ENCODE measurements around the gene CCL8. TPM values are rescaled to one million over a fixed set of nuclear protein-coding genes. Genes with fewer than 3 reads are reported as not detected.

Gene CCL8
- polyA plus RNA-seq, 1 of the 3 experiments (the other 2 are of a cell fraction) = not detected

DNA sequence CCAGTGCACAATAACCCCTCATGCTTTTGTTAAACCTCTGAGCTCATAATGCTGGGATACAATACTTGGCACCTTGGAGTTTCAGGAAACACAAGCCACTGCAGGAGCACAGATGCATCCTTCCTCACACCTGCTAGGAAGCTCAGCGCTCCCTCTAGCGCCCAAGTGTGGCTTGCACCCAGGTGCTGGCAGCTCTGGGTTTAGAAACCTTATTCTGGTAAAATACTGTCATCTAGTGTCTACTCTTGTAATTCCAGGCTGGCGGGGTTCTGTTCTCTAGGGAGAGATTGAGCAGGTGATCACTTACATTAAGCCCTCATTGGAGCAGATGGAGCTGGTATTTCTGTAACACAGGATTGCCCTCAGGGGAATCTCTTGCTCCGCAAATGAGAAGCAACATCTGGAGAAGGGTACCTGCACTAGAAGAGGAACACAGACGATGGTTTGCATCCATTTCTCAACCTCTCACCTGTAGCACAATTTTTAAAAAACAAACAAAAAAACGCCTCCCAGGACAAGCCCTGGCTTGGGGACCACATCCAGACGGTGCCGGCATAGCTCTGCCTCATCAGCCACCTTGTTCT lies 42.3 kb downstream of the CCL8 start:
- no peaks in the 10 kb centered on the region for H3F3A ChIP-seq (replicated peaks; ENCODE audit: insufficient read depth)
- TF ChIP-seq, protein P1, sequence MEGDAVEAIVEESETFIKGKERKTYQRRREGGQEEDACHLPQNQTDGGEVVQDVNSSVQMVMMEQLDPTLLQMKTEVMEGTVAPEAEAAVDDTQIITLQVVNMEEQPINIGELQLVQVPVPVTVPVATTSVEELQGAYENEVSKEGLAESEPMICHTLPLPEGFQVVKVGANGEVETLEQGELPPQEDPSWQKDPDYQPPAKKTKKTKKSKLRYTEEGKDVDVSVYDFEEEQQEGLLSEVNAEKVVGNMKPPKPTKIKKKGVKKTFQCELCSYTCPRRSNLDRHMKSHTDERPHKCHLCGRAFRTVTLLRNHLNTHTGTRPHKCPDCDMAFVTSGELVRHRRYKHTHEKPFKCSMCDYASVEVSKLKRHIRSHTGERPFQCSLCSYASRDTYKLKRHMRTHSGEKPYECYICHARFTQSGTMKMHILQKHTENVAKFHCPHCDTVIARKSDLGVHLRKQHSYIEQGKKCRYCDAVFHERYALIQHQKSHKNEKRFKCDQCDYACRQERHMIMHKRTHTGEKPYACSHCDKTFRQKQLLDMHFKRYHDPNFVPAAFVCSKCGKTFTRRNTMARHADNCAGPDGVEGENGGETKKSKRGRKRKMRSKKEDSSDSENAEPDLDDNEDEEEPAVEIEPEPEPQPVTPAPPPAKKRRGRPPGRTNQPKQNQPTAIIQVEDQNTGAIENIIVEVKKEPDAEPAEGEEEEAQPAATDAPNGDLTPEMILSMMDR (IDR thresholded peaks at IDR 0.05) = peak; percentile 100
- TF ChIP-seq SMC3 (IDR thresholded peaks at IDR 0.05; ENCODE audit: low read depth, low read length) = peak; percentile 100
- peak; percentile 100 for TF ChIP-seq RAD21 (IDR thresholded peaks at IDR 0.05; ENCODE audit: low read length)
- TF ChIP-seq RCOR1 (IDR thresholded peaks at IDR 0.05; ENCODE audit: low read length) = 0 out of 2 replicates have a peak, but pooled peaks have one; percentile 7
- no peak for TF ChIP-seq TAF1 (IDR thresholded peaks at IDR 0.05; ENCODE audit: borderline replicate concordance, low read depth, low read length)
- TF ChIP-seq JUND (IDR thresholded peaks at IDR 0.05) = no peak
- H3K9me3 ChIP-seq = no peaks in the 10 kb centered on the region
- no peaks in the 10 kb centered on the region for H3K36me3 ChIP-seq (replicated peaks in 1 of 2; ENCODE audit: control insufficient read depth in 1 of 2, insufficient read depth in 2 of 2, low read length in 1 of 2)
- WGBS (ENCODE audit: low lambda C conversion rate) = 5% methylated on average over 8 of the region's 8 CpGs
- ChIA-PET CTCF (interaction anchor here (0.5 to 6.3 kb wide), 114 partner anchors 9 to 1531 kb away, joined by 3 to 350 read pairs (median 5); partner anchors contain the start of genes CCL11, CCL7 and CCL8), POLR2A (no interaction called here)
- H3K9me2 ChIP-seq = no peaks in the 10 kb centered on the region
- no peaks in the 10 kb centered on the region for H3K4me1 ChIP-seq (ENCODE audit: control insufficient read depth in 1 of 2, insufficient read depth in 2 of 2, low read depth in 1 of 2, low read length in 1 of 2)
- no peak overlapping the region for H3K9ac ChIP-seq
- no peaks in the 10 kb centered on the region for H3K79me2 ChIP-seq (ENCODE audit: insufficient read depth)
- H3K4me3 ChIP-seq (ENCODE audit: low read depth in 2 of 2, low read length in 1 of 2) = no peak overlapping the region; a peak in 1 of 4 replicates
- no peaks in the 10 kb centered on the region for H4K20me1 ChIP-seq (ENCODE audit: insufficient read depth)
- H3K27me3 ChIP-seq (ENCODE audit: insufficient read depth) = no peaks in the 10 kb centered on the region; the same call in 1 of the 2 replicates
- no peak overlapping the region for H3K27ac ChIP-seq (ENCODE audit: low read depth in 2 of 2, low read length in 1 of 2)
- DNase-seq = peak; percentile 82
- no peak overlapping the region for H3K4me2 ChIP-seq
- H2AFZ ChIP-seq (ENCODE audit: low read depth) = no peak overlapping the region

- Histone ChIP-seq H3F3A (replicated peaks; ENCODE audit: insufficient read depth) (no peaks in the 10 kb centered on the region), H3K4me3 (ENCODE audit: low read depth in 2 of 2, low read length in 1 of 2) (no peak within 1 kb of the TSS), H3K79me2 (ENCODE audit: insufficient read depth) (no peaks in the 10 kb centered on the region), H4K20me1 (ENCODE audit: insufficient read depth) (no peaks in the 10 kb centered on the region), H3K9ac (no peak within 1 kb of the TSS), H2AFZ (ENCODE audit: low read depth) (no peak within 1 kb of the TSS), H3K4me1 (ENCODE audit: control insufficient read depth in 1 of 2, insufficient read depth in 2 of 2, low read depth in 1 of 2, low read length in 1 of 2) (no peaks in the 10 kb centered on the region), H3K9me3 (no peaks in the 10 kb centered on the region), H3K4me2 (no peak within 1 kb of the TSS), H3K27me3 (ENCODE audit: insufficient read depth) (no peaks in the 10 kb centered on the region; the same call in 1 of the 2 replicates), H3K27ac (ENCODE audit: low read depth in 2 of 2, low read length in 1 of 2) (no peak within 1 kb of the TSS), H3K36me3 (replicated peaks in 1 of 2; ENCODE audit: control insufficient read depth in 1 of 2, insufficient read depth in 2 of 2, low read length in 1 of 2) (no peaks in the 10 kb centered on the region), H3K9me2 (no peaks in the 10 kb centered on the region)
- POLR2A ChIA-PET = no interaction called here
- DNase-seq = no peak
- 6% methylated on average over 5 of the region's 5 CpGs for WGBS (ENCODE audit: low lambda C conversion rate)
- TF ChIP-seq FOSL2 (IDR thresholded peaks at IDR 0.05; ENCODE audit: borderline replicate concordance, low read depth) (no peak), RAD21 (IDR thresholded peaks at IDR 0.05; ENCODE audit: low read length) (no peak), POLR2AphosphoS5 (IDR thresholded peaks at IDR 0.05; ENCODE audit: low read depth, low read length) (no peak), GABPA (IDR thresholded peaks at IDR 0.05; ENCODE audit: low read depth) (no peak), EZH2phosphoT487 (IDR thresholded peaks at IDR 0.05; ENCODE audit: borderline replicate concordance, low read depth) (no peak), NRF1 (IDR thresholded peaks at IDR 0.05; ENCODE audit: low read depth, low read length) (no peak), TCF12 (IDR thresholded peaks at IDR 0.05) (no peak), NFIC (IDR thresholded peaks at IDR 0.05; ENCODE audit: borderline replicate concordance) (no peak), FOXM1 (IDR thresholded peaks at IDR 0.05; ENCODE audit: low read depth) (no peak), FOXJ3 (CRISPR knock-in tag; IDR thresholded peaks at IDR 0.05) (no peak), EP300 (IDR thresholded peaks at IDR 0.05; ENCODE audit: borderline replicate concordance in 1 of 2, low read depth in 1 of 2, low read length in 1 of 2) (no peak), YY1 (IDR thresholded peaks at IDR 0.05; ENCODE audit: low read depth) (no peak), ZBTB33 (IDR thresholded peaks at IDR 0.05; ENCODE audit: borderline replicate concordance, low read depth) (no peak)
- TF ChIP-seq, protein P2, sequence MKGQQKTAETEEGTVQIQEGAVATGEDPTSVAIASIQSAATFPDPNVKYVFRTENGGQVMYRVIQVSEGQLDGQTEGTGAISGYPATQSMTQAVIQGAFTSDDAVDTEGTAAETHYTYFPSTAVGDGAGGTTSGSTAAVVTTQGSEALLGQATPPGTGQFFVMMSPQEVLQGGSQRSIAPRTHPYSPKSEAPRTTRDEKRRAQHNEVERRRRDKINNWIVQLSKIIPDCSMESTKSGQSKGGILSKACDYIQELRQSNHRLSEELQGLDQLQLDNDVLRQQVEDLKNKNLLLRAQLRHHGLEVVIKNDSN (IDR thresholded peaks at IDR 0.05; ENCODE audit: borderline replicate concordance, low read depth) = no peak
- CTCF ChIA-PET = interaction anchor here (2.4 to 6.3 kb wide), 5 partner anchors 14 to 195 kb away, joined by 12 to 350 read pairs (median 53); no protein-coding TSS in a partner anchor
Observed at GRCh38 chr17:34363183-34363661, 44.0 kb downstream of the CCL8 start, which contains the start of gene CCL1. CCL1 (minus strand) TSS chr17:34363233; CDS start chr17:34363161, 72 bp downstream.

Data from SK-N-SH (cell line).